Measurements from ENCODE around the gene PTPRR. TPM values are rescaled to one million over a fixed set of nuclear protein-coding genes. Genes with fewer than 3 reads are reported as not detected.

Gene PTPRR
- total RNA-seq, 1 experiment from 2014 or later = 0.46 TPM

DNA sequence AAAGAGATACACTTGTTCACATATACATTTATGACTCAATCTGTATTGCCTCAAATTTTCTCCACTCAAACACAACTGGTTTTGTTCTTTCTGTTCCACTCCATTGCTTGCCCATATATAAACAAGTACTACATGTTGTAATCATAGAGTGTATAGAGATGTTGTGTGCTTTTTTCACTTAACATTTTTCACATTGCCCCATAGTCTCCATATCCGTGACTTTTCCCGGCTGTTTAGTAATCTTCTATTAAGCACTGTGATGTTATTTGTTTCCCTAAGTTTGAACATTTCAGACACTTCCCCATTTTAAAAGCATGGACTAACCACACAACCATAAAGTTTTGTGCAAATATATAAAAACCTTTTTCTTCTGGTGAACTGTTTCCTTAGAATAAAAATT is 45.5 kb upstream of the PTPRR start:
- TF ChIP-seq GRHL2 (CRISPR knock-in tag; IDR thresholded peaks at IDR 0.05; ENCODE audit: insufficient replicate concordance, severe bottlenecking) = no peak
- TF ChIP-seq GTF2I (CRISPR knock-in tag; conservative IDR thresholded peaks at IDR 0.05) = no peak
- no peak for TF ChIP-seq ZNF232 (CRISPR knock-in tag; IDR thresholded peaks at IDR 0.05)
- no peak for TF ChIP-seq FOXP1 (CRISPR knock-in tag; IDR thresholded peaks at IDR 0.05; ENCODE audit: borderline replicate concordance)
- TF ChIP-seq NFYB (CRISPR knock-in tag; conservative IDR thresholded peaks at IDR 0.05; ENCODE audit: low read depth) = no peak
- TF ChIP-seq, protein P1, sequence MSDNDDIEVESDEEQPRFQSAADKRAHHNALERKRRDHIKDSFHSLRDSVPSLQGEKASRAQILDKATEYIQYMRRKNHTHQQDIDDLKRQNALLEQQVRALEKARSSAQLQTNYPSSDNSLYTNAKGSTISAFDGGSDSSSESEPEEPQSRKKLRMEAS (CRISPR knock-in tag; IDR thresholded peaks at IDR 0.05) = no peak
- TF ChIP-seq, protein P2, sequence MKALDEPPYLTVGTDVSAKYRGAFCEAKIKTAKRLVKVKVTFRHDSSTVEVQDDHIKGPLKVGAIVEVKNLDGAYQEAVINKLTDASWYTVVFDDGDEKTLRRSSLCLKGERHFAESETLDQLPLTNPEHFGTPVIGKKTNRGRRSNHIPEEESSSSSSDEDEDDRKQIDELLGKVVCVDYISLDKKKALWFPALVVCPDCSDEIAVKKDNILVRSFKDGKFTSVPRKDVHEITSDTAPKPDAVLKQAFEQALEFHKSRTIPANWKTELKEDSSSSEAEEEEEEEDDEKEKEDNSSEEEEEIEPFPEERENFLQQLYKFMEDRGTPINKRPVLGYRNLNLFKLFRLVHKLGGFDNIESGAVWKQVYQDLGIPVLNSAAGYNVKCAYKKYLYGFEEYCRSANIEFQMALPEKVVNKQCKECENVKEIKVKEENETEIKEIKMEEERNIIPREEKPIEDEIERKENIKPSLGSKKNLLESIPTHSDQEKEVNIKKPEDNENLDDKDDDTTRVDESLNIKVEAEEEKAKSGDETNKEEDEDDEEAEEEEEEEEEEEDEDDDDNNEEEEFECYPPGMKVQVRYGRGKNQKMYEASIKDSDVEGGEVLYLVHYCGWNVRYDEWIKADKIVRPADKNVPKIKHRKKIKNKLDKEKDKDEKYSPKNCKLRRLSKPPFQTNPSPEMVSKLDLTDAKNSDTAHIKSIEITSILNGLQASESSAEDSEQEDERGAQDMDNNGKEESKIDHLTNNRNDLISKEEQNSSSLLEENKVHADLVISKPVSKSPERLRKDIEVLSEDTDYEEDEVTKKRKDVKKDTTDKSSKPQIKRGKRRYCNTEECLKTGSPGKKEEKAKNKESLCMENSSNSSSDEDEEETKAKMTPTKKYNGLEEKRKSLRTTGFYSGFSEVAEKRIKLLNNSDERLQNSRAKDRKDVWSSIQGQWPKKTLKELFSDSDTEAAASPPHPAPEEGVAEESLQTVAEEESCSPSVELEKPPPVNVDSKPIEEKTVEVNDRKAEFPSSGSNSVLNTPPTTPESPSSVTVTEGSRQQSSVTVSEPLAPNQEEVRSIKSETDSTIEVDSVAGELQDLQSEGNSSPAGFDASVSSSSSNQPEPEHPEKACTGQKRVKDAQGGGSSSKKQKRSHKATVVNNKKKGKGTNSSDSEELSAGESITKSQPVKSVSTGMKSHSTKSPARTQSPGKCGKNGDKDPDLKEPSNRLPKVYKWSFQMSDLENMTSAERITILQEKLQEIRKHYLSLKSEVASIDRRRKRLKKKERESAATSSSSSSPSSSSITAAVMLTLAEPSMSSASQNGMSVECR (CRISPR knock-in tag; IDR thresholded peaks at IDR 0.05; ENCODE audit: borderline replicate concordance) = no peak
- no peak for TF ChIP-seq NR3C1 (CRISPR knock-in tag; conservative IDR thresholded peaks at IDR 0.05; ENCODE audit: low read depth)
- TF ChIP-seq, protein P3, sequence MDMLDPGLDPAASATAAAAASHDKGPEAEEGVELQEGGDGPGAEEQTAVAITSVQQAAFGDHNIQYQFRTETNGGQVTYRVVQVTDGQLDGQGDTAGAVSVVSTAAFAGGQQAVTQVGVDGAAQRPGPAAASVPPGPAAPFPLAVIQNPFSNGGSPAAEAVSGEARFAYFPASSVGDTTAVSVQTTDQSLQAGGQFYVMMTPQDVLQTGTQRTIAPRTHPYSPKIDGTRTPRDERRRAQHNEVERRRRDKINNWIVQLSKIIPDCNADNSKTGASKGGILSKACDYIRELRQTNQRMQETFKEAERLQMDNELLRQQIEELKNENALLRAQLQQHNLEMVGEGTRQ (CRISPR knock-in tag; IDR thresholded peaks at IDR 0.05) = no peak
- no peak for TF ChIP-seq ZNF396 (CRISPR knock-in tag; IDR thresholded peaks at IDR 0.05; ENCODE audit: borderline replicate concordance)
- TF ChIP-seq, protein P4, sequence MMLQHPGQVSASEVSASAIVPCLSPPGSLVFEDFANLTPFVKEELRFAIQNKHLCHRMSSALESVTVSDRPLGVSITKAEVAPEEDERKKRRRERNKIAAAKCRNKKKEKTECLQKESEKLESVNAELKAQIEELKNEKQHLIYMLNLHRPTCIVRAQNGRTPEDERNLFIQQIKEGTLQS (CRISPR knock-in tag; conservative IDR thresholded peaks at IDR 0.05) = no peak
- H3K4me3 Mint-ChIP-seq = no peak overlapping the region
- H3K36me3 Mint-ChIP-seq = no peaks in the 10 kb centered on the region
- CTCF ChIA-PET = no interaction called here
- H3K27ac Mint-ChIP-seq = no peak overlapping the region
- DNase-seq (ENCODE audit: low spot score) (no peak), ATAC-seq (no peak)
- peaks cover 4% of the 10 kb centered on the region for H3K4me1 Mint-ChIP-seq
- peaks cover 7% of the 10 kb centered on the region; the same call in 1 of the 2 replicates for H3K9me3 Mint-ChIP-seq
- POLR2A ChIA-PET = no interaction called here
- H3K27me3 Mint-ChIP-seq (ENCODE audit: low read depth) = no peaks in the 10 kb centered on the region

DNA sequence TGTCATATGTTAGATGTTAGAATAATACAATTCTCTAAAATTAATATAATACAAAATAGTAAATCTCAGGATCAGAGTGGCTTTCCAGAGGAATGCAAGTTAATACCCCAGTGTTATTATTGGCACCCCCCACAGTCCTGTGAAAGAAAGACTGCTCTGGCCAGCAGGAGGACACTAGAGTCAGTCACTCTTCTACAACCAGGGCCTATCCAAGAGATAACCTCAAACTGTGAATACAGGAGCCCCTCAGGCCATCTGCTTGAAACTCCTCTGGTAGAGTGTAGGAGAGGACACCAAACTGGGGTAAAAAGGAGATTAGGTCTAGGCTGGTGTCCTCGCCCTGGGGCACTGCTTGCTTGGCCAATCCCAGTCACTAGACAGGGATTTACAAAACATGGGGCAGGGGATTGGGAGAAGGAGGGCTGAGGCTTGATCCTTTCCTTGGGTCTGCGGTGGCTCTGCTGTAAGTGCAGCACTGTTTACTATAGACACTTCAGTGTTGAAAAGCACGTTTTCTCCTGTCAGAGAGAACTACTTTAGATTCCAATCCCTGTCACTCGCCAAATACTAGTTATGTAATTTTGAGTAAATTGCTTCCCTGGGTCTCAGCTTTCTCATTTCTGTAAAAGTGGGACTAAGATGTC is 44.5 kb upstream of the PTPRR start:
- no peak for DNase-seq (ENCODE audit: low spot score)
- POLR2A ChIA-PET = no interaction called here
- CTCF ChIA-PET = no interaction called here
- peak; percentile 75 for ATAC-seq
- Mint-ChIP-seq H3K36me3 (no peaks in the 10 kb centered on the region), H3K27ac (no peak overlapping the region), H3K4me3 (no peak overlapping the region), H3K27me3 (ENCODE audit: low read depth) (no peaks in the 10 kb centered on the region), H3K4me1 (peaks cover 4% of the 10 kb centered on the region), H3K9me3 (peaks cover 7% of the 10 kb centered on the region; the same call in 1 of the 2 replicates)
- TF ChIP-seq NFATC4 (CRISPR knock-in tag; IDR thresholded peaks at IDR 0.05) = no peak
- no peak for TF ChIP-seq ZNF121 (CRISPR knock-in tag; IDR thresholded peaks at IDR 0.05)
- TF ChIP-seq, protein P2 (CRISPR knock-in tag; IDR thresholded peaks at IDR 0.05; ENCODE audit: borderline replicate concordance) = no peak
- TF ChIP-seq RELA (CRISPR knock-in tag; IDR thresholded peaks at IDR 0.05; ENCODE audit: borderline replicate concordance) = no peak
- TF ChIP-seq, protein P5, sequence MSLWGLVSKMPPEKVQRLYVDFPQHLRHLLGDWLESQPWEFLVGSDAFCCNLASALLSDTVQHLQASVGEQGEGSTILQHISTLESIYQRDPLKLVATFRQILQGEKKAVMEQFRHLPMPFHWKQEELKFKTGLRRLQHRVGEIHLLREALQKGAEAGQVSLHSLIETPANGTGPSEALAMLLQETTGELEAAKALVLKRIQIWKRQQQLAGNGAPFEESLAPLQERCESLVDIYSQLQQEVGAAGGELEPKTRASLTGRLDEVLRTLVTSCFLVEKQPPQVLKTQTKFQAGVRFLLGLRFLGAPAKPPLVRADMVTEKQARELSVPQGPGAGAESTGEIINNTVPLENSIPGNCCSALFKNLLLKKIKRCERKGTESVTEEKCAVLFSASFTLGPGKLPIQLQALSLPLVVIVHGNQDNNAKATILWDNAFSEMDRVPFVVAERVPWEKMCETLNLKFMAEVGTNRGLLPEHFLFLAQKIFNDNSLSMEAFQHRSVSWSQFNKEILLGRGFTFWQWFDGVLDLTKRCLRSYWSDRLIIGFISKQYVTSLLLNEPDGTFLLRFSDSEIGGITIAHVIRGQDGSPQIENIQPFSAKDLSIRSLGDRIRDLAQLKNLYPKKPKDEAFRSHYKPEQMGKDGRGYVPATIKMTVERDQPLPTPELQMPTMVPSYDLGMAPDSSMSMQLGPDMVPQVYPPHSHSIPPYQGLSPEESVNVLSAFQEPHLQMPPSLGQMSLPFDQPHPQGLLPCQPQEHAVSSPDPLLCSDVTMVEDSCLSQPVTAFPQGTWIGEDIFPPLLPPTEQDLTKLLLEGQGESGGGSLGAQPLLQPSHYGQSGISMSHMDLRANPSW (CRISPR knock-in tag; conservative IDR thresholded peaks at IDR 0.05; ENCODE audit: low read depth) = no peak
- no peak for TF ChIP-seq FOXJ3 (CRISPR knock-in tag; IDR thresholded peaks at IDR 0.05; ENCODE audit: borderline replicate concordance)
- TF ChIP-seq, protein P6, sequence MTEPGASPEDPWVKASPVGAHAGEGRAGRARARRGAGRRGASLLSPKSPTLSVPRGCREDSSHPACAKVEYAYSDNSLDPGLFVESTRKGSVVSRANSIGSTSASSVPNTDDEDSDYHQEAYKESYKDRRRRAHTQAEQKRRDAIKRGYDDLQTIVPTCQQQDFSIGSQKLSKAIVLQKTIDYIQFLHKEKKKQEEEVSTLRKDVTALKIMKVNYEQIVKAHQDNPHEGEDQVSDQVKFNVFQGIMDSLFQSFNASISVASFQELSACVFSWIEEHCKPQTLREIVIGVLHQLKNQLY (CRISPR knock-in tag; IDR thresholded peaks at IDR 0.05) = no peak
- TF ChIP-seq, protein P7, sequence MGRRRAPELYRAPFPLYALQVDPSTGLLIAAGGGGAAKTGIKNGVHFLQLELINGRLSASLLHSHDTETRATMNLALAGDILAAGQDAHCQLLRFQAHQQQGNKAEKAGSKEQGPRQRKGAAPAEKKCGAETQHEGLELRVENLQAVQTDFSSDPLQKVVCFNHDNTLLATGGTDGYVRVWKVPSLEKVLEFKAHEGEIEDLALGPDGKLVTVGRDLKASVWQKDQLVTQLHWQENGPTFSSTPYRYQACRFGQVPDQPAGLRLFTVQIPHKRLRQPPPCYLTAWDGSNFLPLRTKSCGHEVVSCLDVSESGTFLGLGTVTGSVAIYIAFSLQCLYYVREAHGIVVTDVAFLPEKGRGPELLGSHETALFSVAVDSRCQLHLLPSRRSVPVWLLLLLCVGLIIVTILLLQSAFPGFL (CRISPR knock-in tag; IDR thresholded peaks at IDR 0.05; ENCODE audit: borderline replicate concordance) = no peak
- TF ChIP-seq OVOL2 (CRISPR knock-in tag; IDR thresholded peaks at IDR 0.05; ENCODE audit: borderline replicate concordance) = no peak

All from WTC11 (cell line).